GM12878 (cell line): ENCODE measurements around the gene CLMP.

Experiments
- BACH1 ChIP-seq: fragments of 450-650 bp; IDR thresholded peaks from 2 replicates; pipeline ENCODE4 v1.6.1; 2017; ENCODE audit warnings: mild to moderate bottlenecking, borderline replicate concordance
- CEBPB ChIP-seq, 2 experiments: fragments of 150-350 bp in 1 of 2; IDR thresholded peaks; 2 replicates each; pipeline ENCODE4 v1.6.1; 2012 to 2014; ENCODE audit warnings: low read depth in 2 of 2, low read length in 2 of 2, borderline replicate concordance in 1 of 2, inconsistent platforms in 1 of 2
- CREM ChIP-seq: IDR thresholded peaks from 2 replicates; pipeline ENCODE4 v1.6.1; 2014; ENCODE audit warnings: antibody characterized with exemption, low read depth
- CTCF ChIP-seq, 3 experiments: IDR thresholded peaks in 2 of 3; conservative IDR thresholded peaks in 1 of 3; 2 replicates each; pipeline ENCODE4 v1.5.1; 2011; ENCODE audit warnings: low read depth in 3 of 3, low read length in 3 of 3, mild to moderate bottlenecking in 3 of 3, control low read depth in 2 of 3, moderate library complexity in 2 of 3, inconsistent platforms in 1 of 3, mixed read lengths in 1 of 3; ENCODE audit not compliant: control insufficient read depth in 2 of 3, insufficient read depth in 1 of 3; ENCODE audit errors: extremely low read depth in 1 of 3
- DPF2 ChIP-seq: fragments of 450-650 bp; IDR thresholded peaks from 2 replicates; pipeline ENCODE4 v1.6.1; 2017; ENCODE audit warnings: mild to moderate bottlenecking
- EZH2 ChIP-seq: IDR thresholded peaks from 2 replicates; pipeline ENCODE4 v1.6.1; 2012; ENCODE audit warnings: low read depth, mild to moderate bottlenecking, control low read depth, inconsistent platforms, low read length, borderline replicate concordance; ENCODE audit not compliant: control insufficient read depth
- RAD21 ChIP-seq: IDR thresholded peaks from 2 replicates; pipeline ENCODE4 v1.6.1; 2011; ENCODE audit warnings: mild to moderate bottlenecking, low read depth, low read length, moderate library complexity; ENCODE audit not compliant: insufficient read depth
- RAD51 ChIP-seq: fragments of 450-650 bp; IDR thresholded peaks from 2 replicates; pipeline ENCODE4 v1.6.1; 2016; ENCODE audit warnings: moderate library complexity, mild to moderate bottlenecking, inconsistent platforms
- SMAD5 ChIP-seq: IDR thresholded peaks from 2 replicates; pipeline ENCODE4 v1.6.1; 2016; ENCODE audit warnings: antibody characterized with exemption, low read depth
- STAT3 ChIP-seq: IDR thresholded peaks from 2 replicates; pipeline ENCODE4 v1.6.1; 2011; ENCODE audit warnings: low read depth, low read length, improper control_type of control experiment
- TCF12 ChIP-seq: IDR thresholded peaks from 2 replicates; pipeline ENCODE4 v1.6.1; 2011; ENCODE audit warnings: low read depth, mild to moderate bottlenecking, low read length
- TCF3 ChIP-seq: IDR thresholded peaks from 2 replicates; pipeline ENCODE4 v1.6.1; 2012; ENCODE audit warnings: low read depth, mild to moderate bottlenecking, low read length, borderline replicate concordance; ENCODE audit not compliant: insufficient read depth
- TF ChIP-seq, protein P1 (sequence below): fragments of 450-650 bp; IDR thresholded peaks from 2 replicates; pipeline ENCODE4 v1.6.1; 2014; ENCODE audit warnings: mild to moderate bottlenecking
- TF ChIP-seq, protein P2 (sequence below): fragments of 450-650 bp; IDR thresholded peaks from 2 replicates; pipeline ENCODE4 v1.6.1; 2016; ENCODE audit warnings: mild to moderate bottlenecking, moderate library complexity, borderline replicate concordance

GRCh38 chr11:123179586-123179985 is 15.5 kb downstream of the CLMP start:
- TF ChIP-seq TCF3 = no peak
- no peak for TF ChIP-seq EZH2
- TF ChIP-seq SMAD5 = no peak
- TF ChIP-seq, protein P1, sequence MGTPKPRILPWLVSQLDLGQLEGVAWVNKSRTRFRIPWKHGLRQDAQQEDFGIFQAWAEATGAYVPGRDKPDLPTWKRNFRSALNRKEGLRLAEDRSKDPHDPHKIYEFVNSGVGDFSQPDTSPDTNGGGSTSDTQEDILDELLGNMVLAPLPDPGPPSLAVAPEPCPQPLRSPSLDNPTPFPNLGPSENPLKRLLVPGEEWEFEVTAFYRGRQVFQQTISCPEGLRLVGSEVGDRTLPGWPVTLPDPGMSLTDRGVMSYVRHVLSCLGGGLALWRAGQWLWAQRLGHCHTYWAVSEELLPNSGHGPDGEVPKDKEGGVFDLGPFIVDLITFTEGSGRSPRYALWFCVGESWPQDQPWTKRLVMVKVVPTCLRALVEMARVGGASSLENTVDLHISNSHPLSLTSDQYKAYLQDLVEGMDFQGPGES = no peak
- TF ChIP-seq CTCF (IDR thresholded peaks at IDR 0.05 in 2 of 3, conservative IDR thresholded peaks at IDR 0.05 in 1 of 3; ENCODE audit: control insufficient read depth in 2 of 3, extremely low read depth in 1 of 3, insufficient read depth in 1 of 3, low read depth in 3 of 3, low read length in 3 of 3) = no peak
- TF ChIP-seq BACH1 = no peak
- TF ChIP-seq RAD21 = no peak
- no peak for TF ChIP-seq RAD51
- TF ChIP-seq STAT3 = no peak
- no peak for TF ChIP-seq CEBPB (IDR thresholded peaks at IDR 0.05; ENCODE audit: borderline replicate concordance in 1 of 2, low read depth in 2 of 2, low read length in 2 of 2)
- no peak for TF ChIP-seq DPF2
- TF ChIP-seq, protein P2, sequence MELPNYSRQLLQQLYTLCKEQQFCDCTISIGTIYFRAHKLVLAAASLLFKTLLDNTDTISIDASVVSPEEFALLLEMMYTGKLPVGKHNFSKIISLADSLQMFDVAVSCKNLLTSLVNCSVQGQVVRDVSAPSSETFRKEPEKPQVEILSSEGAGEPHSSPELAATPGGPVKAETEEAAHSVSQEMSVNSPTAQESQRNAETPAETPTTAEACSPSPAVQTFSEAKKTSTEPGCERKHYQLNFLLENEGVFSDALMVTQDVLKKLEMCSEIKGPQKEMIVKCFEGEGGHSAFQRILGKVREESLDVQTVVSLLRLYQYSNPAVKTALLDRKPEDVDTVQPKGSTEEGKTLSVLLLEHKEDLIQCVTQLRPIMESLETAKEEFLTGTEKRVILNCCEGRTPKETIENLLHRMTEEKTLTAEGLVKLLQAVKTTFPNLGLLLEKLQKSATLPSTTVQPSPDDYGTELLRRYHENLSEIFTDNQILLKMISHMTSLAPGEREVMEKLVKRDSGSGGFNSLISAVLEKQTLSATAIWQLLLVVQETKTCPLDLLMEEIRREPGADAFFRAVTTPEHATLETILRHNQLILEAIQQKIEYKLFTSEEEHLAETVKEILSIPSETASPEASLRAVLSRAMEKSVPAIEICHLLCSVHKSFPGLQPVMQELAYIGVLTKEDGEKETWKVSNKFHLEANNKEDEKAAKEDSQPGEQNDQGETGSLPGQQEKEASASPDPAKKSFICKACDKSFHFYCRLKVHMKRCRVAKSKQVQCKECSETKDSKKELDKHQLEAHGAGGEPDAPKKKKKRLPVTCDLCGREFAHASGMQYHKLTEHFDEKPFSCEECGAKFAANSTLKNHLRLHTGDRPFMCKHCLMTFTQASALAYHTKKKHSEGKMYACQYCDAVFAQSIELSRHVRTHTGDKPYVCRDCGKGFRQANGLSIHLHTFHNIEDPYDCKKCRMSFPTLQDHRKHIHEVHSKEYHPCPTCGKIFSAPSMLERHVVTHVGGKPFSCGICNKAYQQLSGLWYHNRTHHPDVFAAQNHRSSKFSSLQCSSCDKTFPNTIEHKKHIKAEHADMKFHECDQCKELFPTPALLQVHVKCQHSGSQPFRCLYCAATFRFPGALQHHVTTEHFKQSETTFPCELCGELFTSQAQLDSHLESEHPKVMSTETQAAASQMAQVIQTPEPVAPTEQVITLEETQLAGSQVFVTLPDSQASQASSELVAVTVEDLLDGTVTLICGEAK = no peak
- no peak for TF ChIP-seq TCF12
- no peak for TF ChIP-seq CREM
